ENCODE measurements around the gene LOXHD1. TPM values are rescaled to one million over a fixed set of nuclear protein-coding genes. Genes with fewer than 3 reads are reported as not detected.

The LOXHD1 gene
- total and polyA plus RNA-seq, 10 of the 15 experiments (the other 5 are each of a cell fraction or from before 2014, with no cell fraction given) = not detected

GRCh38 chr18:46547520-46547919, 109.5 kb downstream of the LOXHD1 start (continued):
- TF ChIP-seq, protein P1, sequence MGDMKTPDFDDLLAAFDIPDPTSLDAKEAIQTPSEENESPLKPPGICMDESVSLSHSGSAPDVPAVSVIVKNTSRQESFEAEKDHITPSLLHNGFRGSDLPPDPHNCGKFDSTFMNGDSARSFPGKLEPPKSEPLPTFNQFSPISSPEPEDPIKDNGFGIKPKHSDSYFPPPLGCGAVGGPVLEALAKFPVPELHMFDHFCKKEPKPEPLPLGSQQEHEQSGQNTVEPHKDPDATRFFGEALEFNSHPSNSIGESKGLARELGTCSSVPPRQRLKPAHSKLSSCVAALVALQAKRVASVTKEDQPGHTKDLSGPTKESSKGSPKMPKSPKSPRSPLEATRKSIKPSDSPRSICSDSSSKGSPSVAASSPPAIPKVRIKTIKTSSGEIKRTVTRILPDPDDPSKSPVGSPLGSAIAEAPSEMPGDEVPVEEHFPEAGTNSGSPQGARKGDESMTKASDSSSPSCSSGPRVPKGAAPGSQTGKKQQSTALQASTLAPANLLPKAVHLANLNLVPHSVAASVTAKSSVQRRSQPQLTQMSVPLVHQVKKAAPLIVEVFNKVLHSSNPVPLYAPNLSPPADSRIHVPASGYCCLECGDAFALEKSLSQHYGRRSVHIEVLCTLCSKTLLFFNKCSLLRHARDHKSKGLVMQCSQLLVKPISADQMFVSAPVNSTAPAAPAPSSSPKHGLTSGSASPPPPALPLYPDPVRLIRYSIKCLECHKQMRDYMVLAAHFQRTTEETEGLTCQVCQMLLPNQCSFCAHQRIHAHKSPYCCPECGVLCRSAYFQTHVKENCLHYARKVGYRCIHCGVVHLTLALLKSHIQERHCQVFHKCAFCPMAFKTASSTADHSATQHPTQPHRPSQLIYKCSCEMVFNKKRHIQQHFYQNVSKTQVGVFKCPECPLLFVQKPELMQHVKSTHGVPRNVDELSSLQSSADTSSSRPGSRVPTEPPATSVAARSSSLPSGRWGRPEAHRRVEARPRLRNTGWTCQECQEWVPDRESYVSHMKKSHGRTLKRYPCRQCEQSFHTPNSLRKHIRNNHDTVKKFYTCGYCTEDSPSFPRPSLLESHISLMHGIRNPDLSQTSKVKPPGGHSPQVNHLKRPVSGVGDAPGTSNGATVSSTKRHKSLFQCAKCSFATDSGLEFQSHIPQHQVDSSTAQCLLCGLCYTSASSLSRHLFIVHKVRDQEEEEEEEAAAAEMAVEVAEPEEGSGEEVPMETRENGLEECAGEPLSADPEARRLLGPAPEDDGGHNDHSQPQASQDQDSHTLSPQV (IDR thresholded peaks at IDR 0.05) = no peak
- TF ChIP-seq HDAC2 (IDR thresholded peaks at IDR 0.05) (no peak), NRF1 (conservative IDR thresholded peaks at IDR 0.05; ENCODE audit: low read depth, low read length) (no peak), FOS (IDR thresholded peaks at IDR 0.05; ENCODE audit: borderline replicate concordance, extremely low read depth, insufficient read length) (no peak), RAD51 (IDR thresholded peaks at IDR 0.05) (no peak), CEBPB (IDR thresholded peaks at IDR 0.05; ENCODE audit: borderline replicate concordance in 1 of 2, low read depth in 2 of 2, low read length in 2 of 2) (no peak), ZNF207 (IDR thresholded peaks at IDR 0.05; ENCODE audit: borderline replicate concordance) (no peak), MTA3 (IDR thresholded peaks at IDR 0.05; ENCODE audit: borderline replicate concordance, low read length) (no peak)
- TF ChIP-seq, protein P2, sequence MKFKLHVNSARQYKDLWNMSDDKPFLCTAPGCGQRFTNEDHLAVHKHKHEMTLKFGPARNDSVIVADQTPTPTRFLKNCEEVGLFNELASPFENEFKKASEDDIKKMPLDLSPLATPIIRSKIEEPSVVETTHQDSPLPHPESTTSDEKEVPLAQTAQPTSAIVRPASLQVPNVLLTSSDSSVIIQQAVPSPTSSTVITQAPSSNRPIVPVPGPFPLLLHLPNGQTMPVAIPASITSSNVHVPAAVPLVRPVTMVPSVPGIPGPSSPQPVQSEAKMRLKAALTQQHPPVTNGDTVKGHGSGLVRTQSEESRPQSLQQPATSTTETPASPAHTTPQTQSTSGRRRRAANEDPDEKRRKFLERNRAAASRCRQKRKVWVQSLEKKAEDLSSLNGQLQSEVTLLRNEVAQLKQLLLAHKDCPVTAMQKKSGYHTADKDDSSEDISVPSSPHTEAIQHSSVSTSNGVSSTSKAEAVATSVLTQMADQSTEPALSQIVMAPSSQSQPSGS (IDR thresholded peaks at IDR 0.05; ENCODE audit: low read length) = no peak

Data from GM12878 (cell line).